Astrocyte of the cerebellum (primary cell): Measurements from ENCODE around the gene TRIM2.

Experiments
- DNase-seq: peaks from one replicate; pipeline ENCODE4 v3.0.0-alpha.2; 2011; ENCODE audit warnings: low read depth
- H3K4me3 ChIP-seq: 2 replicates; pipeline ENCODE4 v1.5.1; 2011; ENCODE audit warnings: mild to moderate bottlenecking, low read depth, low read length, moderate library complexity
- CTCF ChIP-seq: IDR thresholded peaks from 2 replicates; pipeline ENCODE4 v1.5.1; 2012; ENCODE audit warnings: low read length, low read depth, moderate library complexity, mild to moderate bottlenecking; ENCODE audit errors: missing control alignments
- in situ Hi-C: cut with HindIII; loops from 2 replicates; pipeline ENCODE4 v1.10.0; 2017; ENCODE audit warnings: low sequenced_read_pairs

Gene TRIM2

GRCh38 chr4:153364061-153364460 lies 159.8 kb downstream of the TRIM2 start:
- peak; percentile 64 for DNase-seq
- in situ Hi-C loops, result no loop called here
- TF ChIP-seq CTCF, result no peak
- no peak overlapping the region for H3K4me3 ChIP-seq

GRCh38 chr4:153365003-153365402 lies 160.8 kb downstream of the TRIM2 start:
- TF ChIP-seq CTCF, result no peak
- in situ Hi-C loops, result no loop called here
- H3K4me3 ChIP-seq, result no peak overlapping the region
- no peak for DNase-seq

GRCh38 chr4:153366486-153366885 lies 162.2 kb downstream of the TRIM2 start:
- in situ Hi-C loops, result no loop called here
- DNase-seq, result no peak
- no peak for TF ChIP-seq CTCF
- no peak overlapping the region for H3K4me3 ChIP-seq

GRCh38 chr4:153367092-153367491 lies 162.8 kb downstream of the TRIM2 start:
- in situ Hi-C loops, result no loop called here
- DNase-seq, result no peak
- H3K4me3 ChIP-seq, result no peak overlapping the region
- no peak for TF ChIP-seq CTCF

- in situ Hi-C loops, result no loop called here
- no peak for DNase-seq
- H3K4me3 ChIP-seq, result no peak overlapping the region
- no peak for TF ChIP-seq CTCF
These were observed 164.8 kb downstream of the TRIM2 start for GRCh38 chr4:153369021-153369420.

- no peak for TF ChIP-seq CTCF
- H3K4me3 ChIP-seq, result no peak overlapping the region
- in situ Hi-C loops, result no loop called here
- no peak for DNase-seq
These were observed 167.5 kb downstream of the TRIM2 start for GRCh38 chr4:153371701-153372234.
